Esophagus muscularis mucosa (tissue), 4 donors: ENCODE data around the gene P4HTM.

Experiments
- EP300 ChIP-seq: sonication (generic); formaldehyde crosslinking; IDR thresholded peaks from one replicate; pipeline ENCODE4 v1.6.1; 2017; ENCODE audit warnings: antibody characterized with exemption
- POLR2A ChIP-seq: fragments of 450-650 bp; IDR thresholded peaks from one replicate; pipeline ENCODE4 v1.6.1; 2017; ENCODE audit warnings: antibody characterized with exemption, moderate library complexity, mild to moderate bottlenecking, low read depth
- POLR2AphosphoS5 ChIP-seq, 2 donors: sonication (generic); formaldehyde crosslinking; IDR thresholded peaks; one replicate each; pipeline ENCODE4 v1.6.1; 2017; ENCODE audit warnings: antibody characterized with exemption in 2 of 2
- TF ChIP-seq, protein P1 (sequence below), 3 experiments: fragments of 200-600 bp in 2 of 3; fragments of 450-650 bp in 1 of 3; sonication (generic) in 2 of 3; IDR thresholded peaks; one replicate each; pipeline ENCODE4 v1.5.1; 2017 to 2019; ENCODE audit warnings: antibody characterized with exemption in 3 of 3, mild to moderate bottlenecking in 2 of 3, moderate library complexity in 1 of 3

DNA sequence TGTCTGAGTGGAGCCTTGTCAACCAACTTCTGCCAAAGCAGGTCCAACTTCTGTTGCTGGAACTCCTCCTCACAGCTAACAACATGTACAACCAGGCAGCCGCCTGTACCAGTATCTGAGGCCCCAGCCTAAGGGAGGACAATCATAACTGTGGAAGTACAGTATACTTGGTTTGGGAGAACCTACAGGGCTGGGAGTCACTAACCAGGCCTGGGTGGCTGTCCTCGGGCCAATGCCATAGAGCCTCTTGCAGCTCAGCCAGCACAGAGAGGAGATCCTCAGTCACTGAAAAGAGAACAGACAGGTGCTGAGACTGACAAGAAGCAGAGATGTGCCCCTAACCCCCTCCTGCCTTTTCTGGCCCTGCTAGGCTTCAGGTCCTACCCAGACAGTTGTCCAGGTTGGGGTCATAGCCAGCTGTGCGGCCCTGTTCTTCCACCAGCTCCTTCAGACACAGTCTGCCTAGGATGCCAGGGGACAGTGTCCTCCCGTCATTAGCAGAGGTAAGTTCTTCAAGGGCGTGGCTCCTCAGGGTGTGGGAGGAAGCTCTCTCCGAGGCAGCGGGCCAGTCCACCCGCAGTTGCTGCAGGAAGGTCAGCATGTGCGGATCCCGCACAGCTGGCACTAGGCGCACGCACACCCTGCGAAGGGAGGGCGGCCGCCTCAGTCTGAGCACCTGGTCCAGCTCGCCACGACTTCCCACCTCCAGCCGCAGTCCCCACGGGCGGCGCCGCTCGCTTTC lies 27.4 kb downstream of the P4HTM start:
- TF ChIP-seq, protein P1, sequence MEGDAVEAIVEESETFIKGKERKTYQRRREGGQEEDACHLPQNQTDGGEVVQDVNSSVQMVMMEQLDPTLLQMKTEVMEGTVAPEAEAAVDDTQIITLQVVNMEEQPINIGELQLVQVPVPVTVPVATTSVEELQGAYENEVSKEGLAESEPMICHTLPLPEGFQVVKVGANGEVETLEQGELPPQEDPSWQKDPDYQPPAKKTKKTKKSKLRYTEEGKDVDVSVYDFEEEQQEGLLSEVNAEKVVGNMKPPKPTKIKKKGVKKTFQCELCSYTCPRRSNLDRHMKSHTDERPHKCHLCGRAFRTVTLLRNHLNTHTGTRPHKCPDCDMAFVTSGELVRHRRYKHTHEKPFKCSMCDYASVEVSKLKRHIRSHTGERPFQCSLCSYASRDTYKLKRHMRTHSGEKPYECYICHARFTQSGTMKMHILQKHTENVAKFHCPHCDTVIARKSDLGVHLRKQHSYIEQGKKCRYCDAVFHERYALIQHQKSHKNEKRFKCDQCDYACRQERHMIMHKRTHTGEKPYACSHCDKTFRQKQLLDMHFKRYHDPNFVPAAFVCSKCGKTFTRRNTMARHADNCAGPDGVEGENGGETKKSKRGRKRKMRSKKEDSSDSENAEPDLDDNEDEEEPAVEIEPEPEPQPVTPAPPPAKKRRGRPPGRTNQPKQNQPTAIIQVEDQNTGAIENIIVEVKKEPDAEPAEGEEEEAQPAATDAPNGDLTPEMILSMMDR (IDR thresholded peaks at IDR 0.05) = no peak
- TF ChIP-seq EP300 (no peak), POLR2AphosphoS5 (IDR thresholded peaks at IDR 0.05) (peak in 1 of 2 donors; percentile 7), POLR2A (no peak)
